ENCODE data around the gene ACP7.
"Not testable (repeated sequence)": the region's sequence is repeated elsewhere in the genome, so short reads cannot be mapped to it uniquely, and the experiment has no call there.

The ACP7 gene

GRCh38 chr19:39077323-39077722 lies 6.8 kb upstream of the ACP7 start:
- DNase-seq (ENCODE audit: insufficient read length, low spot score) (no peak), FAIRE-seq (no peak)

GRCh38 chr19:39078436-39079200 lies 5.5 kb upstream of the ACP7 start:
- DNase-seq (ENCODE audit: insufficient read length, low spot score): peak; percentile 62
- FAIRE-seq: peak; percentile 55

DNA sequence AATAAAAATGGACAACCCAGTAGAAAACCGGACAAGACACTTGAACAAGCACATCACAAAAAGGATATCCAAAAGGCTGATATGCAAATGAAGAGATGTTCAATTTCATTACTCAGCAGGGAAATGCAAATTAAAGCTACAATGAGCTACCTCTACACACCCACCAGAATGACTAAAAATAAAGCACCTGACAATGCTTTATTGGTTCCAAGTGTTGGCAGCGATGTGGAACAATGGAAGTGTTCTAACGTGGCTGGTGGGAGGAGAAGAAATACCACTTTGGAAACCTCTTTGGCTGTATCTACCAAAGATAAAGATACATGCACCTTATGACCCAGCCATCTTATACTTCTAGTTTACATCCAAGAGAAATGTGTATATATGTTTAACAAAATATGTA lies 3.7 kb upstream of the ACP7 start:
- DNase-seq (ENCODE audit: insufficient read length, low spot score): no peak
- no peak for FAIRE-seq

DNA sequence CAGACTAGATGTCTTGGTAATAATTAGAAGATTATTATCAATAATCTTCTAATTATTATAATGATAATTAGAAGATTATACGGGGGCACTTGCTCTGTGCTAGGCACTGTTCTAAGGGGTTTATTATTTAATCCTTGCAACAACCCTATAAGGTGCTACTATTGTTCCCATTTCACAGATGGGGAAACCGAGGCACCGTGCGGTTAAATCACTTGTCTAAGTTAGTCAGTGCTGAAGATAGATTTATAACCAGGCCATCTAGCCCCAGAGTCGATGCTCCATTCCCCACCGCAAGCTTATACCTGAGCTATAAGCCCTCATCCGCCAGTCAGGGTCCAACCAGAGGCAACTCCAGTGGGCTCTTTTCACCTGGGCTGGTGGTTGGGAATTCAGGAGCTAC lies 2.0 kb upstream of the ACP7 start:
- no peak for DNase-seq (ENCODE audit: insufficient read length, low spot score)
- no peak for FAIRE-seq

GRCh38 chr19:39082745-39083598 lies 1.2 kb upstream of the ACP7 start:
- DNase-seq (ENCODE audit: insufficient read length, low spot score) (no peak), FAIRE-seq (no peak)

GRCh38 chr19:39083599-39083982 lies 577 bp upstream of the ACP7 start:
- no peak for DNase-seq (ENCODE audit: insufficient read length, low spot score)
- no peak for FAIRE-seq

GRCh38 chr19:39084732-39085080 lies 538 bp downstream of the ACP7 start:
- no peak for FAIRE-seq

GRCh38 chr19:39085392-39085791 lies 1.2 kb downstream of the ACP7 start:
- DNase-seq (ENCODE audit: insufficient read length, low spot score) (no peak), FAIRE-seq (no peak)

More at GRCh38 chr19:39084732-39085080, 538 bp downstream of the ACP7 start:
- no peak for DNase-seq (ENCODE audit: insufficient read length, low spot score)

DNA sequence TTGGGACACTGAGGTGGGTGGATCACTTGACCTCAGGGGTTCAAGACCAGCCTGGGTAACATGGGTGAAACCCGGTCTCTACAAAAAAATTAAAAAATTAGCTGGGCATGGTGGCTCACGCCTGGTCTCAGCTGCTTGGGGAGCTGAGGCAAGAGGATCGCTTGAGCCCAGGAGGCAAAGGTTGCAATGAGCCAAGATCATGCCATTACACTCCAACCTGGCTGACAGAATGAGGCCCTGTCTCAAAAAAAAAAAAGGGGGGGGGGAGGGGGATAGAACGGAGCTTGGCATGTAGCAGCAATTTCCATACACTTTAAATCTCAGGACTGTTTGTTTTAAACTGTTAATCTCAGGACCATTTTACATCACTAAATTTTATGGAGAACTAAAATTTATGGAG lies 2.2 kb downstream of the ACP7 start:
- DNase-seq (ENCODE audit: insufficient read length, low spot score) (no peak), FAIRE-seq (no peak)

GRCh38 chr19:39087907-39088686 lies 3.9 kb downstream of the ACP7 start:
- DNase-seq (ENCODE audit: insufficient read length, low spot score) (no peak), FAIRE-seq (no peak)

DNA sequence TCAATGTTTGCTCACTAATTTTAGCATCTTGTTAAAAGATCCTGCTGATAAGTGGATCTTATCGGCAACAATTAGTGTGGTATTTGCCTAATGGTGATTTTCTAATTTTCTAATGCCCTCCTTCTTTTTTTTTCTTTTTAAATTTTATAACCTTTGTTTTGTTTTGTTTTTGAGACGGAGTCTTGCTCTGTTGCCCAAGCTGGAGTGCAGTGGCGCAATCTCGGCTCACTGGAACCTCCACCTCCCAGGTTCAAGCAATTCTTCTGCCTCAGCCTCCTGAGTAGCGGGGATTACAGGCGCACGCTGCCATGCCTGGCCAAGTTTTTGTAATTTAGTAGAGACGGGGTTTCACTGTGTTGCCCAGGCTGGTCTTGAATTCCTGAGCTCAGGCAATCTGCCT lies 5.8 kb downstream of the ACP7 start:
- FAIRE-seq; DNase-seq (ENCODE audit: insufficient read length, low spot score): not testable (repeated sequence)

DNA sequence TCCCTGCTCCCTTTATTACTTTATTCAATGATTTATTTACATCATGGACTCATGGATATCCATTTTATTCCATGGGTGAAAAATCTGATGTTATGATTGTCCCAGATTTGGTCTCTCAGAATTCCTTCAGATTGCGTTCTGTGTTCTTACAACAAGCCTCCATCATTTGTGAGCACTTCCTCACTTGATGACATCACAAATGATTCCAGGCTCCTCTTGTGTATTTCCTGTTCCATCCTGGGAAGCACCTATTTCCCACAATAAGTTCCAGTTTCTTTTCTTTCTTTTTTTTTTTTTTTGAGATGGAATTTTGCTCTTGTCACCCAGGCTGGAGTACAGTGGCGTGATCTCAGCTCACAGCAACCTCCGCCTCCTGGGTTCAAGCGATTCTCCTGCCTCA lies 6.7 kb downstream of the ACP7 start:
- no peak for FAIRE-seq

GRCh38 chr19:39095799-39096540 lies 11.8 kb downstream of the ACP7 start:
- DNase-seq (ENCODE audit: insufficient read length, low spot score); FAIRE-seq: not testable (repeated sequence)

More for the DNA sequence above, 6.7 kb downstream of the ACP7 start:
- DNase-seq (ENCODE audit: insufficient read length, low spot score): no peak

GRCh38 chr19:39097299-39097698 lies 13.1 kb downstream of the ACP7 start:
- FAIRE-seq (no peak), DNase-seq (ENCODE audit: insufficient read length, low spot score) (no peak)

GRCh38 chr19:39097721-39098120 lies 13.6 kb downstream of the ACP7 start:
- no peak for FAIRE-seq
- DNase-seq (ENCODE audit: insufficient read length, low spot score): no peak

DNA sequence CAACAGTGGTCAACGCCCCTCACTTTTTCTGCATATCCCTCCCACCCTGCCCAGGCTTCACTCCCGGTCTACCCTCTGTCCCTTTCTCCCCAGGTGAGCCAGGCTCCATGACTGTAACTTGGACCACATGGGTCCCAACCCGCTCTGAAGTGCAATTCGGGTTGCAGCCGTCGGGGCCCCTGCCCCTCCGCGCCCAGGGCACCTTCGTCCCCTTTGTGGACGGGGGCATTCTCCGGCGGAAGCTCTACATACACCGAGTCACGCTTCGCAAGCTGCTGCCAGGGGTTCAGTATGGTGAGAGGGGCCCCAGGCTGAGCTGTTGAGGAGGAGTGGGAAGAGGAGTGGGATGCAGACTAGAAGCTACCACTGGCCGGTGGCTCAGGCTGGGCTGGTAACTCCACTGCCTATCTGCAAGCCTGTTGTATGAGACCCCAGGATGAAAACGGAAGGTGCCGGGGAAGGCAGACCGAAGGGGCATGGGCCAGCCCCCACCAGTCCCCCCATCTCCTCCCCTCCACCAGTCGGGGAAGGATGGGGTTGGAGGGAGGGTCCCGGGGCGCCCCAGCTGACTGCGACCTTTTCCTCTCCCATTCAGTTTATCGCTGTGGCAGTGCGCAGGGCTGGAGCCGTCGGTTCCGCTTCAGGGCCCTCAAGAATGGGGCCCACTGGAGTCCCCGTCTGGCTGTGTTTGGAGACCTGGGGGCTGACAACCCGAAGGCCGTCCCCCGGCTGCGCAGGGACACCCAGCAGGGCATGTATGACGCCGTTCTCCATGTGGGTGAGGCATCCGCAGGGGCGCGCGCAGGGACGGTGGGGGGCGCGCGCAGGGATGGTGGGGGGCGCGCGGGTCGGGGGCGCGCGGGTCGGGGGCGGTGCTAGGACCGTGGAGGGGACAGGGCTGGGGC lies 14.4 kb downstream of the ACP7 start:
- no peak for FAIRE-seq
- DNase-seq (ENCODE audit: insufficient read length, low spot score): no peak

- no peak for DNase-seq (ENCODE audit: insufficient read length, low spot score)
- FAIRE-seq: no peak
Measured at GRCh38 chr19:39099341-39099740, 15.2 kb downstream of the ACP7 start.

DNA sequence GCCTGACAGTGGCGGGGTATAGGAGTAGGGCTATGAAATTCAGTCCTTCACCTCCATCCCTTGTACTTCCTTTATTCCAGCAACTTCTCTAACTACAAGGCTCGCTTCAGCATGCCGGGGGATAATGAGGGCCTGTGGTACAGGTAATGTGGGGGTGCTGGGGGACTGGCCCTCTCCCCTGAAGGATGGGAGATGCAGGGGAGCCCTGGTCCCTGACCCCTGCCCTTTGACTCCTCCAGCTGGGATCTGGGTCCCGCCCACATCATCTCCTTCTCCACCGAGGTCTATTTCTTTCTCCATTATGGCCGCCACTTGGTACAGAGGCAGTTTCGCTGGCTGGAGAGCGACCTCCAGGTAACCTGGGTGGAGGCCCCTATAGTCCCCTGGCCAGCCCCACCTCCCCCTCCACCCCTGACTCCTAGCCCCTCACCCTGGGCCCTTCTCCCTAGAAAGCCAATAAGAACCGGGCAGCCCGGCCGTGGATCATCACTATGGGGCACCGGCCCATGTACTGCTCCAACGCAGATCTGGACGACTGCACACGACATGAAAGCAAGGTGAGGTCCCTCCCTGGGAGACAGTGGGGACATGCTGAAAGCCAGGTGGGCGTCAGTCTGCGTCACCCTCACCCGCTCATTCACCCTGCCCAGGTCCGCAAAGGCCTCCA lies 16.5 kb downstream of the ACP7 start:
- no peak for FAIRE-seq
- no peak for DNase-seq (ENCODE audit: insufficient read length, low spot score)

DNA sequence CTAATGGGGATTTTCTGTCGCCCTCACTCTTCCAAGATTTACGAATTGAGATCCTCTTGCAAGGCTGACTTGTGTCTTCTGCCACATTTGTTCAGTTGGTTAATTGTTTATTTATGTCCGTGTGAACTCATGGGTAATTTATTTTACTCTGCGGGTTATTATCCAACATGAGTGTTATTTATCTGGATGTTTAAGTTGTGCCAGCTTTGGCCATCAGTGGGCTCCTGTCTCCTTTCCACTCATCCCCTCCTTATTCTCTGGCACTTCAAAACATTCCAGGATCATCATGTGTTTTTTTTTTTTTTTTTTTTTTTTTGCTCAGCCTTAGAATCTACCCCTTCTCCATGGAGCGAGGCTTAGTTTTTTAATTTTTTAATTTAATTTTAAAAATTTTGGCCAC lies 19.0 kb downstream of the ACP7 start:
- DNase-seq (ENCODE audit: insufficient read length, low spot score): no peak
- FAIRE-seq: no peak
